Osteoblast (primary cell): ENCODE measurements around the gene INPP4B. TPM values are rescaled to one million over a fixed set of nuclear protein-coding genes. Genes with fewer than 3 reads are reported as not detected.

ENCODE experiments used
- DNase-seq: peaks from one replicate; pipeline ENCODE4 v3.0.0; 2011; ENCODE audit warnings: low spot score, mixed read lengths; ENCODE audit not compliant: insufficient read length; ENCODE audit errors: missing footprints
- H2AFZ ChIP-seq: 2 replicates; pipeline ENCODE4 v1.6.0; 2011; ENCODE audit warnings: mild to moderate bottlenecking, low read length
- H3K27ac ChIP-seq: 2 replicates; pipeline ENCODE4 v1.5.1; 2011; ENCODE audit warnings: mild to moderate bottlenecking, low read depth, low read length, moderate library complexity
- H3K27me3 ChIP-seq: 2 replicates; pipeline ENCODE4 v1.6.0; 2012; ENCODE audit warnings: mild to moderate bottlenecking, control low read depth, inconsistent platforms, low read length, moderate library complexity; ENCODE audit not compliant: insufficient read depth
- H3K36me3 ChIP-seq: 2 replicates; pipeline ENCODE4 v1.5.1; 2011; ENCODE audit warnings: mild to moderate bottlenecking, low read length, control low read depth, moderate library complexity; ENCODE audit not compliant: insufficient read depth
- H3K4me1 ChIP-seq: 2 replicates; pipeline ENCODE4 v1.5.1; 2011; ENCODE audit warnings: mild to moderate bottlenecking, low read length, control low read depth, moderate library complexity; ENCODE audit not compliant: insufficient read depth
- H3K4me2 ChIP-seq: 2 replicates; pipeline ENCODE4 v1.6.0; 2011; ENCODE audit warnings: mild to moderate bottlenecking, low read length; ENCODE audit not compliant: insufficient read depth
- H3K4me3 ChIP-seq: fragments of 200-600 bp; sonication (generic); 3 replicates; pipeline ENCODE4 v1.5.1; 2012; ENCODE audit warnings: mild to moderate bottlenecking, low read length, inconsistent platforms; ENCODE audit not compliant: insufficient read depth
- H3K79me2 ChIP-seq: 2 replicates; pipeline ENCODE4 v1.6.0; 2012; ENCODE audit warnings: mild to moderate bottlenecking, low read length, control low read depth, inconsistent platforms; ENCODE audit not compliant: insufficient read depth
- H3K9me3 ChIP-seq: 2 replicates; pipeline ENCODE4 v1.5.1; 2011; ENCODE audit warnings: low read depth, low read length, control low read depth
- H4K20me1 ChIP-seq: 2 replicates; pipeline ENCODE4 v1.6.0; 2012; ENCODE audit warnings: mild to moderate bottlenecking, low read length, control low read depth; ENCODE audit not compliant: insufficient read depth
- total RNA-seq: library from RNA; depleted of rRNA; stranded (reverse); fragments of >200 nt; gene quantifications from 2 replicates; pipeline ENCODE4 v1.2.3, GENCODE V29; 2012
- TF ChIP-seq, protein P1 (sequence below): IDR thresholded peaks from 2 replicates; pipeline ENCODE4 v1.5.1; 2011; ENCODE audit warnings: mild to moderate bottlenecking, low read depth, low read length, moderate library complexity; ENCODE audit errors: extremely low read depth

The INPP4B gene
- total RNA-seq, 1 donor = 11.6 TPM

DNA sequence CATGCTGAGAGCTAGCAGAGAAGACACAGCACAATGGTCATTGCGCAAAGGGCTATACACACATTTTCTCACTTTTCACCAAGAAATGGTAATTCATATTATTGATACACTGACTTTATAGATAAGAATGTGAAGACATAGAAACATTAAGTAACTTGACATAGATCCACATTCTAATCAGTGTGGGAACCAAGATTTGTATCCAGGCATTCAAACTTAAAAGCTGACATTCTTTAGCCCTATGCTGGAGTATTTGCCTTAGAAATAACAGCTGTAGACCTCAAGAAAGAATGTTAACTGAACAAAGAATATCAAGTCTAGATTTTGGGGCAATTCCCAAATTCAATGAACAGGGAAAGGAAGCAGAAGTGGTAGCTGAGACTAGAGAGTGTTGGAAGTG is 824.9 kb downstream of the INPP4B start:
- TF ChIP-seq, protein P1, sequence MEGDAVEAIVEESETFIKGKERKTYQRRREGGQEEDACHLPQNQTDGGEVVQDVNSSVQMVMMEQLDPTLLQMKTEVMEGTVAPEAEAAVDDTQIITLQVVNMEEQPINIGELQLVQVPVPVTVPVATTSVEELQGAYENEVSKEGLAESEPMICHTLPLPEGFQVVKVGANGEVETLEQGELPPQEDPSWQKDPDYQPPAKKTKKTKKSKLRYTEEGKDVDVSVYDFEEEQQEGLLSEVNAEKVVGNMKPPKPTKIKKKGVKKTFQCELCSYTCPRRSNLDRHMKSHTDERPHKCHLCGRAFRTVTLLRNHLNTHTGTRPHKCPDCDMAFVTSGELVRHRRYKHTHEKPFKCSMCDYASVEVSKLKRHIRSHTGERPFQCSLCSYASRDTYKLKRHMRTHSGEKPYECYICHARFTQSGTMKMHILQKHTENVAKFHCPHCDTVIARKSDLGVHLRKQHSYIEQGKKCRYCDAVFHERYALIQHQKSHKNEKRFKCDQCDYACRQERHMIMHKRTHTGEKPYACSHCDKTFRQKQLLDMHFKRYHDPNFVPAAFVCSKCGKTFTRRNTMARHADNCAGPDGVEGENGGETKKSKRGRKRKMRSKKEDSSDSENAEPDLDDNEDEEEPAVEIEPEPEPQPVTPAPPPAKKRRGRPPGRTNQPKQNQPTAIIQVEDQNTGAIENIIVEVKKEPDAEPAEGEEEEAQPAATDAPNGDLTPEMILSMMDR = no peak
- Histone ChIP-seq H3K9me3 (no peaks in the 10 kb centered on the region), H2AFZ (no peak overlapping the region), H3K27ac (no peak overlapping the region), H3K4me2 (no peak overlapping the region), H3K36me3 (no peaks in the 10 kb centered on the region), H3K4me3 (no peak overlapping the region), H3K4me1 (peaks cover 3% of the 10 kb centered on the region), H4K20me1 (no peaks in the 10 kb centered on the region), H3K79me2 (no peaks in the 10 kb centered on the region), H3K27me3 (no peaks in the 10 kb centered on the region)
- DNase-seq = no peak

- TF ChIP-seq, protein P1 = no peak
Measured at GRCh38 chr4:142016031-142016430, 830.1 kb downstream of the INPP4B start.

GRCh38 chr4:142009751-142010150 is 836.4 kb downstream of the INPP4B start:
- Histone ChIP-seq H3K4me3 (no peak overlapping the region), H2AFZ (no peak overlapping the region), H3K9me3 (peaks cover 1% of the 10 kb centered on the region), H3K27me3 (no peaks in the 10 kb centered on the region), H3K4me2 (no peak overlapping the region), H3K27ac (no peak overlapping the region), H4K20me1 (no peaks in the 10 kb centered on the region), H3K36me3 (no peaks in the 10 kb centered on the region), H3K4me1 (no peaks in the 10 kb centered on the region), H3K79me2 (no peaks in the 10 kb centered on the region)
- TF ChIP-seq, protein P1 = no peak
- no peak for DNase-seq

More at GRCh38 chr4:142016031-142016430, 830.1 kb downstream of the INPP4B start:
- Histone ChIP-seq H3K4me1 (peaks cover 3% of the 10 kb centered on the region), H3K27me3 (no peaks in the 10 kb centered on the region), H4K20me1 (no peaks in the 10 kb centered on the region), H3K4me3 (no peak overlapping the region), H3K9me3 (no peaks in the 10 kb centered on the region), H3K4me2 (no peak overlapping the region), H3K27ac (no peak overlapping the region), H3K79me2 (no peaks in the 10 kb centered on the region), H3K36me3 (no peaks in the 10 kb centered on the region), H2AFZ (no peak overlapping the region)
- no peak for DNase-seq

- TF ChIP-seq, protein P1 = no peak
- no peak for DNase-seq
- no peaks in the 10 kb centered on the region for H3K27me3 ChIP-seq
Measured at GRCh38 chr4:142005519-142005918, 840.6 kb downstream of the INPP4B start.

More at GRCh38 chr4:142005519-142005918, 840.6 kb downstream of the INPP4B start:
- H4K20me1 ChIP-seq = no peaks in the 10 kb centered on the region
- H3K4me1 ChIP-seq = no peaks in the 10 kb centered on the region
- no peaks in the 10 kb centered on the region for H3K79me2 ChIP-seq
- no peak overlapping the region for H3K4me3 ChIP-seq
- H3K27ac ChIP-seq = no peak overlapping the region
- peaks cover 1% of the 10 kb centered on the region for H3K9me3 ChIP-seq
- H3K4me2 ChIP-seq = no peak overlapping the region
- no peak overlapping the region for H2AFZ ChIP-seq
- no peaks in the 10 kb centered on the region for H3K36me3 ChIP-seq
